Endothelial cell of umbilical vein (primary cell): ENCODE results near the gene CYP4V2. TPM values are rescaled to one million over a fixed set of nuclear protein-coding genes. Genes with fewer than 3 reads are reported as not detected.

Experiments
- BruUV-seq: library from RNA; stranded (reverse); fragments of 400-500 nt; replicated peaks from 2 replicates; lab custom pipeline; 2021; lab: Mats Ljungman, UMichigan
- CTCF ChIA-PET: fragments of 300-600, 350-600 bp; sonication (Branson Sonifier 250); formaldehyde crosslinking; loops from one replicate; lab custom pipeline; 2021; ENCODE audit warnings: antibody characterized with exemption, inconsistent platforms; lab: Charles Lee
- POLR2A ChIA-PET: fragments of 300-600, 350-600 bp; sonication (Branson Sonifier 250); formaldehyde crosslinking; loops from one replicate; lab custom pipeline; 2021; ENCODE audit warnings: antibody characterized with exemption, inconsistent platforms; lab: Charles Lee
- DNase-seq: peaks from one replicate; pipeline ENCODE4 v3.0.0-alpha.2; 2011; ENCODE audit warnings: low read depth, low spot score
- FAIRE-seq: peaks from 2 replicates; lab custom pipeline; 2011; peaks lifted over from hg19 to GRCh38; lab: Jason Lieb, UNC
- H2AFZ ChIP-seq: 2 replicates; pipeline ENCODE4 v1.6.0; 2012; ENCODE audit warnings: low read depth, low read length, control low read depth, inconsistent platforms
- H3K27ac ChIP-seq: 2 replicates; pipeline ENCODE4 v1.5.1; 2011; ENCODE audit warnings: low read depth, mild to moderate bottlenecking, control low read depth, low read length, moderate library complexity; ENCODE audit not compliant: insufficient read depth
- H3K27me3 ChIP-seq, 2 experiments: 2 replicates each; pipeline versions ENCODE4 v1.6.0 to v1.6.1; 2011; ENCODE audit warnings: low read length in 2 of 2, mixed read lengths in 1 of 2; ENCODE audit not compliant: control insufficient read depth in 2 of 2, insufficient read depth in 2 of 2
- H3K36me3 ChIP-seq, 2 experiments: 2 replicates in 1 of 2; 3 replicates in 1 of 2; pipeline ENCODE4 v1.5.1; 2011; ENCODE audit warnings: low read length in 2 of 2, mild to moderate bottlenecking in 1 of 2, moderate library complexity in 1 of 2; ENCODE audit not compliant: control insufficient read depth in 2 of 2, insufficient read depth in 2 of 2; ENCODE audit errors: extremely low read depth in 1 of 2
- H3K4me1 ChIP-seq: 3 replicates; pipeline ENCODE4 v1.5.1; 2011; ENCODE audit warnings: mild to moderate bottlenecking, low read length; ENCODE audit not compliant: control insufficient read depth, insufficient read depth; ENCODE audit errors: extremely low read depth
- H3K4me2 ChIP-seq: 2 replicates; pipeline ENCODE4 v1.6.1; 2011; ENCODE audit warnings: low read length, control low read depth, mixed read lengths; ENCODE audit not compliant: insufficient read depth
- H3K4me3 ChIP-seq, 3 experiments: fragments of 200-600 bp in 1 of 3; sonication (generic), shearing (Covaris generic) in 1 of 3; replicated peaks in 1 of 3; 2 replicates each; pipeline ENCODE4 v1.5.1; 2011 to 2016; ENCODE audit warnings: control low read depth in 3 of 3, low read length in 3 of 3, mild to moderate bottlenecking in 2 of 3, inconsistent platforms in 1 of 3, low read depth in 1 of 3, moderate library complexity in 1 of 3; ENCODE audit not compliant: insufficient read depth in 1 of 3
- H3K79me2 ChIP-seq: 2 replicates; pipeline ENCODE4 v1.6.0; 2012; ENCODE audit warnings: low read length, inconsistent platforms; ENCODE audit not compliant: control insufficient read depth, insufficient read depth
- H3K9ac ChIP-seq: replicated peaks from 2 replicates; pipeline ENCODE3; 2011; ENCODE audit warnings: low read length, control low read depth; ENCODE audit not compliant: insufficient read depth; ENCODE audit errors: extremely low read depth
- H3K9me1 ChIP-seq: replicated peaks from 3 replicates; pipeline ENCODE4 v1.6.0; 2011; ENCODE audit warnings: mild to moderate bottlenecking, low read length; ENCODE audit not compliant: control insufficient read depth, insufficient read depth; ENCODE audit errors: extremely low read depth
- H3K9me3 ChIP-seq: replicated peaks from 2 replicates; pipeline ENCODE4 v1.5.1; 2012; ENCODE audit warnings: low read length, inconsistent platforms; ENCODE audit not compliant: control insufficient read depth, insufficient read depth
- H4K20me1 ChIP-seq: replicated peaks from 2 replicates; pipeline ENCODE3; 2011; ENCODE audit warnings: mild to moderate bottlenecking, low read length; ENCODE audit not compliant: control insufficient read depth, insufficient read depth; ENCODE audit errors: extremely low read depth
- EZH2 ChIP-seq: IDR thresholded peaks from 2 replicates; pipeline ENCODE4 v1.6.1; 2012; ENCODE audit warnings: borderline replicate concordance, low read depth, mild to moderate bottlenecking, moderate library complexity, low read length, inconsistent platforms; ENCODE audit not compliant: severe bottlenecking
- FOS ChIP-seq: IDR thresholded peaks from 2 replicates; pipeline ENCODE4 v1.6.1; 2011; ENCODE audit warnings: mild to moderate bottlenecking, low read length, moderate library complexity, borderline replicate concordance; ENCODE audit not compliant: insufficient read depth
- GATA2 ChIP-seq: IDR thresholded peaks from 2 replicates; pipeline ENCODE4 v1.7.0; 2011; ENCODE audit warnings: low read depth, mild to moderate bottlenecking, moderate library complexity, mixed read lengths, low read length; ENCODE audit not compliant: insufficient read length, insufficient read depth
- JUN ChIP-seq: IDR thresholded peaks from 2 replicates; pipeline ENCODE4 v1.6.1; 2011; ENCODE audit warnings: borderline replicate concordance, low read depth; ENCODE audit not compliant: insufficient read length, insufficient read depth
- MYC ChIP-seq: IDR thresholded peaks from one replicate; pipeline ENCODE4 v1.6.1; 2011; ENCODE audit warnings: mild to moderate bottlenecking, low read depth, low read length
- POLR2A ChIP-seq: IDR thresholded peaks from 2 replicates; pipeline ENCODE4 v1.6.1; 2012; ENCODE audit warnings: low read depth, mild to moderate bottlenecking, control low read depth, low read length
- POLR2AphosphoS5 ChIP-seq: IDR thresholded peaks from 2 replicates; pipeline ENCODE4 v1.6.1; 2012; ENCODE audit warnings: low read depth, mild to moderate bottlenecking, control low read depth, low read length, moderate library complexity; ENCODE audit not compliant: insufficient read depth
- dilution Hi-C: fragments of 300-500 bp; cut with MboI; formaldehyde crosslinking; loops from one replicate; pipeline ENCODE4 v1.15.0; 2019; ENCODE audit warnings: low sequenced_read_pairs; ENCODE audit not compliant: extremely low pct_ligation_motif_present
- intact Hi-C: fragments of 100-400 bp; cut with micrococcal nuclease; formaldehyde crosslinking; loops from one replicate; pipeline ENCODE4 v1.10.0; 2022
- polyA plus RNA-seq, 4 experiments: library from polyadenylated mRNA; depleted of rRNA in 3 of 4; stranded (reverse) in 3 of 4; unstranded in 1 of 4; fragments of >200 nt; gene quantifications; 2 replicates each; pipeline versions ENCODE4 v1.2.1 to v1.2.3, GENCODE V29; 2011 to 2012; ENCODE audit warnings: missing spikeins in 1 of 4
- total RNA-seq: library from RNA; stranded (reverse); gene quantifications from 2 replicates; pipeline ENCODE4 v1.2.3, GENCODE V29; 2021
- TF ChIP-seq, protein P1 (sequence below): IDR thresholded peaks from 2 replicates; pipeline ENCODE4 v1.6.1; 2011; ENCODE audit not compliant: insufficient read depth, insufficient read length
- TF ChIP-seq, protein P2 (sequence below), 2 donors: IDR thresholded peaks; 1 replicate in 1 of 2; 2 replicates in 1 of 2; pipeline ENCODE4 v1.5.1; 2011; ENCODE audit warnings: low read length in 2 of 2, mild to moderate bottlenecking in 2 of 2, moderate library complexity in 2 of 2, control low read depth in 1 of 2, inconsistent platforms in 1 of 2, low read depth in 1 of 2; ENCODE audit not compliant: insufficient read depth in 1 of 2; ENCODE audit errors: extremely low read depth in 1 of 2

The CYP4V2 gene
- total and polyA plus RNA-seq, 2 donors (not counting 3 experiments of a cell fraction or from before 2014, with no cell fraction given) = 0.28 to 1.7 TPM

- peak; percentile 74 for FAIRE-seq
- TF ChIP-seq EZH2 (no peak), POLR2AphosphoS5 (no peak)
- peak overlapping the region; percentile 88 for H2AFZ ChIP-seq
- H3K79me2 ChIP-seq = no peaks in the 10 kb centered on the region
- peak overlapping the region; percentile 60 for H3K4me2 ChIP-seq
- H3K4me3 ChIP-seq = peak overlapping the region; percentile 56 to 74 (median 68)
- no peak overlapping the region for H3K27ac ChIP-seq
- CTCF ChIA-PET = interaction anchor here (1.6 to 1.8 kb wide), 2 partner anchors 10 to 11 kb away, joined by 6 to 9 read pairs; no protein-coding TSS in a partner anchor
- H3K36me3 ChIP-seq = no peaks in the 10 kb centered on the region
- H3K9ac ChIP-seq = peak overlapping the region; percentile 36
- POLR2A ChIA-PET = no interaction called here
- intact Hi-C loops (loop anchor here (1.0 to 10.0 kb wide), 2 partner anchors 11 to 1367 kb away; partner anchors contain the start of gene ACSL1), dilution Hi-C loops (no loop called here)
- no peaks in the 10 kb centered on the region for H3K9me1 ChIP-seq
- H3K4me1 ChIP-seq = peaks cover 8% of the 10 kb centered on the region
- DNase-seq = peak; percentile 21
- no peaks in the 10 kb centered on the region for H4K20me1 ChIP-seq
- peaks cover 4 to 6% of the 10 kb centered on the region in 2 experiments for H3K27me3 ChIP-seq
- BruUV-seq = TSS peak; percentile 41
- no peaks in the 10 kb centered on the region for H3K9me3 ChIP-seq
Observed at GRCh38 chr4:186192066-186192612, 772 bp downstream of the CYP4V2 start.

- POLR2A ChIA-PET = no interaction called here
- intact Hi-C loops = loop anchor here (10.0 kb wide), 1 partner anchor 1369 kb away; the partner anchor contains the start of gene ACSL1
- FAIRE-seq = no peak
Observed at GRCh38 chr4:186193851-186194250, 2.5 kb downstream of the CYP4V2 start.

More at GRCh38 chr4:186193851-186194250, 2.5 kb downstream of the CYP4V2 start:
- H3K27ac ChIP-seq = no peak overlapping the region
- no peak for DNase-seq
- BruUV-seq = no TSS peak
- TF ChIP-seq, protein P1, sequence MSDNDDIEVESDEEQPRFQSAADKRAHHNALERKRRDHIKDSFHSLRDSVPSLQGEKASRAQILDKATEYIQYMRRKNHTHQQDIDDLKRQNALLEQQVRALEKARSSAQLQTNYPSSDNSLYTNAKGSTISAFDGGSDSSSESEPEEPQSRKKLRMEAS = no peak
- no peak for TF ChIP-seq GATA2
- no peak for TF ChIP-seq MYC
- TF ChIP-seq FOS = no peak
- TF ChIP-seq, protein P2, sequence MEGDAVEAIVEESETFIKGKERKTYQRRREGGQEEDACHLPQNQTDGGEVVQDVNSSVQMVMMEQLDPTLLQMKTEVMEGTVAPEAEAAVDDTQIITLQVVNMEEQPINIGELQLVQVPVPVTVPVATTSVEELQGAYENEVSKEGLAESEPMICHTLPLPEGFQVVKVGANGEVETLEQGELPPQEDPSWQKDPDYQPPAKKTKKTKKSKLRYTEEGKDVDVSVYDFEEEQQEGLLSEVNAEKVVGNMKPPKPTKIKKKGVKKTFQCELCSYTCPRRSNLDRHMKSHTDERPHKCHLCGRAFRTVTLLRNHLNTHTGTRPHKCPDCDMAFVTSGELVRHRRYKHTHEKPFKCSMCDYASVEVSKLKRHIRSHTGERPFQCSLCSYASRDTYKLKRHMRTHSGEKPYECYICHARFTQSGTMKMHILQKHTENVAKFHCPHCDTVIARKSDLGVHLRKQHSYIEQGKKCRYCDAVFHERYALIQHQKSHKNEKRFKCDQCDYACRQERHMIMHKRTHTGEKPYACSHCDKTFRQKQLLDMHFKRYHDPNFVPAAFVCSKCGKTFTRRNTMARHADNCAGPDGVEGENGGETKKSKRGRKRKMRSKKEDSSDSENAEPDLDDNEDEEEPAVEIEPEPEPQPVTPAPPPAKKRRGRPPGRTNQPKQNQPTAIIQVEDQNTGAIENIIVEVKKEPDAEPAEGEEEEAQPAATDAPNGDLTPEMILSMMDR (IDR thresholded peaks at IDR 0.05; ENCODE audit: extremely low read depth in 1 of 2, insufficient read depth in 1 of 2, low read depth in 1 of 2, low read length in 2 of 2) = no peak
- no peak for TF ChIP-seq JUN
- no peak for TF ChIP-seq POLR2A
- TF ChIP-seq EZH2 = no peak
- TF ChIP-seq POLR2AphosphoS5 = no peak
- H3K9ac ChIP-seq = no peak overlapping the region
- no peaks in the 10 kb centered on the region for H4K20me1 ChIP-seq
- H3K4me3 ChIP-seq = no peak overlapping the region
- no peaks in the 10 kb centered on the region for H3K9me1 ChIP-seq
- no peaks in the 10 kb centered on the region for H3K79me2 ChIP-seq
- H3K27me3 ChIP-seq = peaks cover 4% of the 10 kb centered on the region in 2 experiments
- dilution Hi-C loops = no loop called here
- no peak overlapping the region for H2AFZ ChIP-seq
- H3K9me3 ChIP-seq = no peaks in the 10 kb centered on the region
- peaks cover 8% of the 10 kb centered on the region for H3K4me1 ChIP-seq
- no peaks in the 10 kb centered on the region for H3K36me3 ChIP-seq
- H3K4me2 ChIP-seq = no peak overlapping the region
- CTCF ChIA-PET = no interaction called here
